K562 (cell line): Measurements from ENCODE around the gene NACC1. TPM values are rescaled to one million over a fixed set of nuclear protein-coding genes. Genes with fewer than 3 reads are reported as not detected.

Experiments
- ATAC-seq: fragments of 200-7000 bp; cut with Tn5 transposase; 3 replicates; pipeline ENCODE4 v1.9.1; 2020; ENCODE audit warnings: moderate library complexity
- BruUV-seq: library from RNA; stranded (reverse); fragments of 400-500 nt; replicated peaks from 2 replicates; lab custom pipeline; 2021; lab: Mats Ljungman, UMichigan
- CTCF ChIA-PET: fragments of 300-600 bp; formaldehyde crosslinking; extraction: SDS; loops from one replicate; lab custom pipeline; 2021; ENCODE audit warnings: low intra/inter-chr PET ratio; lab: Yijun Ruan, JAX
- POLR2A ChIA-PET: fragments of 300-600, 350-650 bp; sonication (Branson Sonifier 250); formaldehyde crosslinking; extraction: SDS; loops from one replicate; lab custom pipeline; 2021; ENCODE audit warnings: antibody characterized with exemption, inconsistent platforms; lab: Yijun Ruan, JAX
- DNase-seq, 4 experiments: peaks; one replicate each; pipeline versions ENCODE4 v3.0.0 to v3.0.0-alpha.2; 2011 to 2018; ENCODE audit warnings: low spot score in 3 of 4, mixed read lengths in 3 of 4; ENCODE audit errors: extremely low read depth in 1 of 4
- FAIRE-seq: peaks from 2 replicates; lab custom pipeline; 2011; peaks lifted over from hg19 to GRCh38; lab: Jason Lieb, UNC
- H2AFZ ChIP-seq: 2 replicates; pipeline ENCODE4 v1.6.0; 2011; ENCODE audit warnings: low read depth, low read length, control low read depth, inconsistent platforms
- H3K27ac ChIP-seq: fragments of 200-600 bp; 3 replicates; pipeline ENCODE4 v1.8.0; 2011; ENCODE audit warnings: low read depth, mild to moderate bottlenecking, control low read depth, inconsistent platforms, low read length, moderate library complexity, mixed read lengths; ENCODE audit errors: extremely low read depth
- H3K27me3 ChIP-seq, 2 experiments: fragments of 300-600 bp in 1 of 2; 2 replicates in 1 of 2; 3 replicates in 1 of 2; pipeline versions ENCODE4 v1.6.0 to v1.8.0; 2011; ENCODE audit warnings: inconsistent platforms in 2 of 2, low read length in 2 of 2, mild to moderate bottlenecking in 1 of 2, mixed read lengths in 1 of 2, moderate library complexity in 1 of 2; ENCODE audit not compliant: control insufficient read depth in 2 of 2, insufficient read depth in 2 of 2
- H3K36me3 ChIP-seq: fragments of 300-600 bp; 3 replicates; pipeline ENCODE4 v1.8.0; 2011; ENCODE audit warnings: mild to moderate bottlenecking, low read length, inconsistent platforms; ENCODE audit not compliant: control insufficient read depth, insufficient read depth
- H3K4me1 ChIP-seq, 2 experiments: fragments of 200-600 bp in 1 of 2; replicated peaks in 1 of 2; 2 replicates in 1 of 2; 3 replicates in 1 of 2; pipeline versions ENCODE4 v1.5.1 to v1.8.0; 2011; ENCODE audit warnings: inconsistent platforms in 2 of 2, low read length in 2 of 2, mild to moderate bottlenecking in 1 of 2, mixed read lengths in 1 of 2, moderate library complexity in 1 of 2; ENCODE audit not compliant: control insufficient read depth in 2 of 2, insufficient read depth in 2 of 2
- H3K4me2 ChIP-seq: 2 replicates; pipeline ENCODE4 v1.6.1; 2011; ENCODE audit warnings: low read length, control low read depth, inconsistent platforms, mixed read lengths; ENCODE audit not compliant: insufficient read depth
- H3K4me3 ChIP-seq: fragments of 200-600 bp; sonication (generic), shearing (Covaris generic); 2 replicates; pipeline ENCODE4 v1.5.1; 2016; ENCODE audit warnings: control low read depth, inconsistent platforms
- H3K79me2 ChIP-seq: fragments of 200-600 bp; 3 replicates; pipeline ENCODE4 v1.8.0; 2011; ENCODE audit warnings: low read length, inconsistent platforms; ENCODE audit not compliant: control insufficient read depth, insufficient read depth
- H3K9ac ChIP-seq, 2 experiments: 2 replicates each; pipeline versions ENCODE4 v1.6.0 to v1.6.1; 2011; ENCODE audit warnings: low read depth in 2 of 2, low read length in 2 of 2, control low read depth in 1 of 2, inconsistent platforms in 1 of 2, mild to moderate bottlenecking in 1 of 2, mixed read lengths in 1 of 2; ENCODE audit not compliant: insufficient read depth in 1 of 2
- H3K9me1 ChIP-seq: one replicate; pipeline ENCODE4 v1.6.0; 2011; ENCODE audit warnings: inconsistent platforms, mild to moderate bottlenecking, low read length, moderate library complexity; ENCODE audit not compliant: control insufficient read depth, insufficient read depth
- H3K9me3 ChIP-seq: replicated peaks from 2 replicates; pipeline ENCODE4 v1.5.1; 2011; ENCODE audit warnings: low read depth, low read length, inconsistent platforms; ENCODE audit not compliant: control insufficient read depth, insufficient read depth
- H4K20me1 ChIP-seq: replicated peaks from 2 replicates; pipeline ENCODE4 v1.6.1; 2011; ENCODE audit warnings: low read length, inconsistent platforms, mixed read lengths; ENCODE audit not compliant: control insufficient read depth, insufficient read depth
- DACH1 ChIP-seq: fragments of 450-650 bp; IDR thresholded peaks from 2 replicates; pipeline ENCODE4 v1.6.1; 2018; ENCODE audit not compliant: partially characterized antibody
- GATA2 ChIP-seq: sonication (generic); formaldehyde crosslinking; IDR thresholded peaks from 2 replicates; pipeline ENCODE4 v1.4.0; 2020; ENCODE audit warnings: mild to moderate bottlenecking, missing genetic modification reagents
- PHB2 ChIP-seq: fragments of 450-650 bp; IDR thresholded peaks from 2 replicates; pipeline ENCODE4 v1.6.1; 2017; ENCODE audit warnings: low read depth
- SIRT6 ChIP-seq: IDR thresholded peaks from one replicate; pipeline ENCODE4 v1.6.1; 2012; ENCODE audit warnings: low read depth, mild to moderate bottlenecking, control low read depth, inconsistent platforms, low read length, moderate library complexity
- TAF9B ChIP-seq: fragments of 450-650 bp; IDR thresholded peaks from 2 replicates; pipeline ENCODE4 v1.6.1; 2018; ENCODE audit warnings: mild to moderate bottlenecking; ENCODE audit not compliant: partially characterized antibody
- XRCC3 ChIP-seq: fragments of 450-650 bp; IDR thresholded peaks from 2 replicates; pipeline ENCODE4 v1.6.1; 2017; ENCODE audit warnings: mild to moderate bottlenecking, moderate library complexity
- WGBS: fragments of 100-300 bp; shearing (Covaris generic); methylation state at CpG from one replicate; pipeline ENCODE4 v1.1.6; 2016; ENCODE audit warnings: low coverage, mixed read lengths; ENCODE audit not compliant: insufficient coverage; ENCODE audit errors: missing lambda C conversion rate; 5-methylcytosine and 5-hydroxymethylcytosine counted together
- in situ Hi-C: fragments of 300-500 bp; cut with MboI; formaldehyde crosslinking; loops from 4 replicates; pipeline ENCODE4 v1.15.0; 2018; ENCODE audit warnings: inconsistent platforms, mixed read lengths
- intact Hi-C: fragments of 100-400 bp; cut with micrococcal nuclease; formaldehyde crosslinking; loops from 2 replicates; pipeline ENCODE4 v1.14.2; 2022
- polyA plus RNA-seq, 8 experiments: library from polyadenylated mRNA; depleted of rRNA in 4 of 8; stranded (reverse) in 5 of 8; unstranded in 3 of 8; fragments of >200 nt; fragmentation: Nextera tagmentation in 2 of 8; fragmentation: Illumina TruSeq in 1 of 8; extraction: Ambion mirVana in 2 of 8; extraction: Trizol in 1 of 8; gene quantifications; 2 replicates each; pipeline versions ENCODE4 v1.2.1 to v1.2.3, GENCODE V29; 2011 to 2014; ENCODE audit warnings: inconsistent platforms in 1 of 8, missing spikeins in 1 of 8
- total RNA-seq, 7 experiments: library from RNA; depleted of rRNA in 6 of 7; stranded (reverse); fragments of >200 nt in 6 of 7; fragmentation: Illumina TruSeq in 2 of 7; extraction: Trizol in 2 of 7; gene quantifications; 2 replicates each; pipeline versions ENCODE4 v1.2.1 to v1.2.3, GENCODE V29; 2011 to 2021; ENCODE audit warnings: low replicate concordance in 1 of 7
- TF ChIP-seq, protein P1 (sequence below), 2 experiments: fragments of 200-800 bp in 1 of 2; sonication (Bioruptor generic) in 1 of 2; sonication (generic) in 1 of 2; formaldehyde crosslinking in 1 of 2; IDR thresholded peaks in 1 of 2; conservative IDR thresholded peaks in 1 of 2; 2 replicates each; pipeline versions ENCODE4 v1.5.0 to v1.6.1; 2016 to 2020; ENCODE audit warnings: missing compliant biosample characterization in 1 of 2, missing genetic modification characterization in 1 of 2, missing genetic modification reagents in 1 of 2
- TF ChIP-seq, protein P2 (sequence below): sonication (generic); formaldehyde crosslinking; IDR thresholded peaks from 2 replicates; pipeline ENCODE4 v1.5.0; 2020; ENCODE audit warnings: missing genetic modification reagents

NACC1 gene
- total and polyA plus RNA-seq, 9 of the 15 experiments (the other 6 are each of a cell fraction or from before 2014, with no cell fraction given) = 0.04 to 96.6 (median 25.8) TPM

DNA sequence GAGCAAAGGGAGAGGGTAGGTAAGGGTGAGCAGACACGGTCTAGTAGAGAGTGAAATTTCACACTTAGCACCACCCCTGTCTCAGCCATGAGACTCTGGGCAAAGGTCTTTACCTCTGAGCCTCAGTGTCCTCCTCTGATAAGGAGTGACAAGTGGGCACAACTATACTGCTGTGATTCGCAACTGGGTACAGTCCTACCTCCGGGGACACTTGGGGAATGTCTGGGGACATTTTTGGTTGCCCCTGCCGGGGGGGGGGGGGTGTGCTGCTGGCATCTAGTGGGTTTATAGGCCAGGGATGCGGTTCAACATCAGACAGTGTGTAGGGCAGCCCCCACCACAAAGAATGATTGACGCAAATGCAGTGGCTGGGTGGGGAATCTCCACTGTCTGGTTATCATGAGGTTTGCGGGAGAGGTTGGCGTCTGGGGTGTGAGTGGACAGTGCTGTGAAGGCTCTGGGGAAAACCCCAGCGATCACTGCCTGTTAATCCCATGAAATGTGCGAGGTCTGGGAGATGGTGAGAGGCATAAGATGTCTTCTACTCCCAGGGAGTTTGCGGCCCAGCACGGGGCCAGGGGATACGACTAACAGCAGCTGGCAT lies 4.3 kb downstream of the NACC1 start:
- H3K9ac ChIP-seq = peak overlapping the region; percentile 15 to 71; a peak in 2 of 4 replicates
- H2AFZ ChIP-seq = no peak overlapping the region
- peaks cover 94% of the 10 kb centered on the region for H3K79me2 ChIP-seq
- intact Hi-C loops (no loop called here), in situ Hi-C loops (no loop called here)
- no TSS peak for BruUV-seq
- no peak overlapping the region; the same call in 2 of the 3 replicates for H3K27ac ChIP-seq
- H3K4me1 ChIP-seq = peaks cover 21 to 52% of the 10 kb centered on the region in 2 experiments; a peak in 4 of 5 replicates
- POLR2A ChIA-PET = interaction anchor here (1.7 kb wide), 1 partner anchor 30 kb away, joined by 4 read pairs; no protein-coding TSS in a partner anchor
- H4K20me1 ChIP-seq = peaks cover 62% of the 10 kb centered on the region
- ATAC-seq = no peak
- 77% methylated on average over 12 of the region's 13 CpGs for WGBS
- FAIRE-seq = no peak
- no peak overlapping the region for H3K4me2 ChIP-seq
- CTCF ChIA-PET = no interaction called here
- H3K27me3 ChIP-seq = no peaks in the 10 kb centered on the region
- H3K4me3 ChIP-seq = no peak overlapping the region
- no peak for DNase-seq
- peaks cover 12% of the 10 kb centered on the region for H3K9me1 ChIP-seq
- H3K9me3 ChIP-seq = no peaks in the 10 kb centered on the region
- TF ChIP-seq PHB2 (no peak), DACH1 (no peak), SIRT6 (no peak), XRCC3 (no peak), TAF9B (no peak), GATA2 (no peak)
- TF ChIP-seq, protein P1, sequence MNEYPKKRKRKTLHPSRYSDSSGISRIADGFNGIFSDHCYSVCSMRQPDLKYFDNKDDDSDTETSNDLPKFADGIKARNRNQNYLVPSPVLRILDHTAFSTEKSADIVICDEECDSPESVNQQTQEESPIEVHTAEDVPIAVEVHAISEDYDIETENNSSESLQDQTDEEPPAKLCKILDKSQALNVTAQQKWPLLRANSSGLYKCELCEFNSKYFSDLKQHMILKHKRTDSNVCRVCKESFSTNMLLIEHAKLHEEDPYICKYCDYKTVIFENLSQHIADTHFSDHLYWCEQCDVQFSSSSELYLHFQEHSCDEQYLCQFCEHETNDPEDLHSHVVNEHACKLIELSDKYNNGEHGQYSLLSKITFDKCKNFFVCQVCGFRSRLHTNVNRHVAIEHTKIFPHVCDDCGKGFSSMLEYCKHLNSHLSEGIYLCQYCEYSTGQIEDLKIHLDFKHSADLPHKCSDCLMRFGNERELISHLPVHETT (CRISPR knock-in tag; conservative IDR thresholded peaks at IDR 0.05 in 1 of 2, IDR thresholded peaks at IDR 0.05 in 1 of 2) = no peak
- TF ChIP-seq, protein P2, sequence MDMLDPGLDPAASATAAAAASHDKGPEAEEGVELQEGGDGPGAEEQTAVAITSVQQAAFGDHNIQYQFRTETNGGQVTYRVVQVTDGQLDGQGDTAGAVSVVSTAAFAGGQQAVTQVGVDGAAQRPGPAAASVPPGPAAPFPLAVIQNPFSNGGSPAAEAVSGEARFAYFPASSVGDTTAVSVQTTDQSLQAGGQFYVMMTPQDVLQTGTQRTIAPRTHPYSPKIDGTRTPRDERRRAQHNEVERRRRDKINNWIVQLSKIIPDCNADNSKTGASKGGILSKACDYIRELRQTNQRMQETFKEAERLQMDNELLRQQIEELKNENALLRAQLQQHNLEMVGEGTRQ (CRISPR knock-in tag) = no peak
- H3K36me3 ChIP-seq = peaks cover 73% of the 10 kb centered on the region
